Stimulated activated CD8-positive, alpha-beta memory T cell treated with anti-CD3 and anti-CD28 coated beads, Interleukin-7, amount 100 ng/mL, for 48 hours (primary cell): ENCODE results near the gene LRSAM1.
"Not testable (repeated sequence)": the region's sequence is repeated elsewhere in the genome, so short reads cannot be mapped to it uniquely, and the experiment has no call there.

Source experiments
- DNase-seq, 2 donors: peaks; one replicate each; pipeline ENCODE4 v3.0.0-alpha.2; 2020; ENCODE audit warnings: low read depth in 1 of 2; ENCODE audit errors: extremely low read depth in 1 of 2

Gene LRSAM1

GRCh38 chr9:127455324-127455992 is 4.1 kb downstream of the LRSAM1 start:
- no peak for DNase-seq

- DNase-seq: no peak
These were observed 6.0 kb downstream of the LRSAM1 start for GRCh38 chr9:127457191-127457878.

- no peak for DNase-seq
These were observed 7.6 kb downstream of the LRSAM1 start for GRCh38 chr9:127458921-127459320.

GRCh38 chr9:127463382-127463781 is 12.1 kb downstream of the LRSAM1 start:
- no peak for DNase-seq

- DNase-seq: no peak
These were observed 12.6 kb downstream of the LRSAM1 start for GRCh38 chr9:127463911-127464310.

- DNase-seq: not testable (repeated sequence)
These were observed 15.2 kb downstream of the LRSAM1 start for GRCh38 chr9:127466407-127466917.

- no peak for DNase-seq
These were observed 16.3 kb downstream of the LRSAM1 start for GRCh38 chr9:127467621-127468020.

- DNase-seq: no peak
These were observed 19.4 kb downstream of the LRSAM1 start for GRCh38 chr9:127470662-127471061.

GRCh38 chr9:127473501-127473900 is 22.2 kb downstream of the LRSAM1 start:
- DNase-seq: no peak

- DNase-seq: no peak
These were observed 22.6 kb downstream of the LRSAM1 start for GRCh38 chr9:127473932-127474331.

GRCh38 chr9:127474592-127474991 is 23.3 kb downstream of the LRSAM1 start:
- DNase-seq: no peak

GRCh38 chr9:127479507-127480081 is 28.3 kb downstream of the LRSAM1 start:
- DNase-seq: no peak

GRCh38 chr9:127482662-127483061 is 31.4 kb downstream of the LRSAM1 start:
- no peak for DNase-seq

GRCh38 chr9:127485995-127486394 is 34.7 kb downstream of the LRSAM1 start:
- no peak for DNase-seq

GRCh38 chr9:127488946-127489345 is 37.6 kb downstream of the LRSAM1 start:
- DNase-seq: no peak

- no peak for DNase-seq
These were observed 38.3 kb downstream of the LRSAM1 start for GRCh38 chr9:127489471-127490115.

GRCh38 chr9:127490535-127491230 is 39.4 kb downstream of the LRSAM1 start:
- DNase-seq: no peak

GRCh38 chr9:127491516-127491915 is 40.2 kb downstream of the LRSAM1 start:
- DNase-seq: no peak

- no peak for DNase-seq
These were observed 41.3 kb downstream of the LRSAM1 start for GRCh38 chr9:127492616-127493015.

GRCh38 chr9:127493592-127494303 is 42.4 kb downstream of the LRSAM1 start:
- DNase-seq: no peak
